ENCODE measurements around the gene IFI27L1. TPM values are rescaled to one million over a fixed set of nuclear protein-coding genes. Genes with fewer than 3 reads are reported as not detected.

Gene IFI27L1, protein sequence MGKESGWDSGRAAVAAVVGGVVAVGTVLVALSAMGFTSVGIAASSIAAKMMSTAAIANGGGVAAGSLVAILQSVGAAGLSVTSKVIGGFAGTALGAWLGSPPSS
- total RNA-seq (2022; extraction: Qiagen RNA extraction; ENCODE audit: low read depth) = 14.6 to 20.2 TPM (median 19.0 TPM) in 5 replicates

DNA sequence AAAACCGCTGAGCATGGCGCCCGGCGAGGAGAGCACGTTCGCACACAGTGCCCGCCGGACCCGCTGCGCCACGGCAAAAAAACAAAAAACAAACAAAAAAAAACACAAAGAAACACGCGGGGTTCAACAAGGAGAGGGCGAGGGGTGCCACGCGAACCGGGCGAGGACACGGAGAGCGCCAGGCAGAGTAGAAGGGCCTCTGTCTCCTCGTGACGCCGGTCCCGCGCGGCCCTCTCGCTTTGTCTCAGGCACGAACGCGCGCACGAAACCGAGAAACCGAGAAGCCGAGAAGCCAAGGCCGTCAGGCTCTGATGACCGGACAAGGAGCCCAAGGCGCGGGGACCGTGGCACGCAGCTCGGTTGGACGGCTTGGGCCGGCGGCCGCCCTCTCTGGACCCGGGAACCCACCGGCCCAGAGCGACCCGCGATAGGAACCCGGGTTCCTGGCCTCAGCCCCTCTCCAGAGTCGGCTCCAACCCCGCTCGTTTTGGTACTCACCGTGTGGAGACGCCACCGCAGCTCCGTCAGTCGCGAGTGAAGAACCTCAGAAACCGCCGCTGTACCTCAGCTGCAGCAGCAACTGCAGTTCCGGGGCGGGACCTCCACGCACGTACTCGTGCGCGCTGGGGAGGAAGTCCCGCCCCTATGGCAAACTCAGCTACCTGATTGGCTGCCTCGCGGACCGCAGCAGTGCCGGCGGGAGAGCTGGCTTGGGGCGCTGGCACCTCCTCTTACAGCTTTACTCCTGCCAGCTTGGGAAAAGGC is at the start of gene IFI27L1, which contains the start of gene DDX24:
Gene IFI27L1, plus strand, starts transcription at position 690 of the 765 bp plus-strand sequence. CDS start 15,628 bp downstream, outside the sequence.
Gene DDX24, minus strand, starts transcription at position 582 of the 765 bp plus-strand sequence. CDS start 1,460 bp downstream, outside the sequence.

DNA sequence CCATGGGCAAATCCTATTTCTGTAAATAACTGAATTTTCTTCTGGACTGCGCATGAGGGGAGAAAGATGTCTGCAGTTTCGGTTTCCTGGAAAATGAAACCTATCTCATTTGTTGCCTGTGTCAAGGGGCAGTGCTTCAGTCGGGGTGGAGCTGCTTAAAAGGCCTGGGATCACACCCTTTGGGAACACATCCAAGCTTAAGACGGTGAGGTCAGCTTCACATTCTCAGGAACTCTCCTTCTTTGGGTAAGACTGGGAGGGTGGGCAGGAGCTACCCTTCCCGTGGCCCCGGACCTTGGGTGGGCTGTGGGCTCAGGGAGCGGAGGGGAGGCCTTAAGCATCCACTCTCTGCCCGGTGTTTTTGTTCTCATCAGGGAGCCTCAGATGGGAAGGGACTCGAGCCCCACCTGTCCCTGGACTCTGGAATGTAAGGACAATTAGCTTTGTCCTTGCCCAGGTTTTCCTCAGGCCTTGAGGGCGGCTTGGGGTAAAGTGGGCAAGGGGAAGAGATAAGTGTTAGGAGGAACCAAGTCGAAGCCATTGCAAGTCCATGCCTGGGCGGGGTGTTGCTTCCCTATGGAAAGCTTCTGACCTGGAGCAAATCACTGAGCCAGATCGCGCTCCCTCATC is 29.6 kb downstream of the IFI27L1 start, which contains the start of gene IFI27:
Gene IFI27, plus strand, starts transcription at position 185 of the 630 bp plus-strand sequence.

DNA sequence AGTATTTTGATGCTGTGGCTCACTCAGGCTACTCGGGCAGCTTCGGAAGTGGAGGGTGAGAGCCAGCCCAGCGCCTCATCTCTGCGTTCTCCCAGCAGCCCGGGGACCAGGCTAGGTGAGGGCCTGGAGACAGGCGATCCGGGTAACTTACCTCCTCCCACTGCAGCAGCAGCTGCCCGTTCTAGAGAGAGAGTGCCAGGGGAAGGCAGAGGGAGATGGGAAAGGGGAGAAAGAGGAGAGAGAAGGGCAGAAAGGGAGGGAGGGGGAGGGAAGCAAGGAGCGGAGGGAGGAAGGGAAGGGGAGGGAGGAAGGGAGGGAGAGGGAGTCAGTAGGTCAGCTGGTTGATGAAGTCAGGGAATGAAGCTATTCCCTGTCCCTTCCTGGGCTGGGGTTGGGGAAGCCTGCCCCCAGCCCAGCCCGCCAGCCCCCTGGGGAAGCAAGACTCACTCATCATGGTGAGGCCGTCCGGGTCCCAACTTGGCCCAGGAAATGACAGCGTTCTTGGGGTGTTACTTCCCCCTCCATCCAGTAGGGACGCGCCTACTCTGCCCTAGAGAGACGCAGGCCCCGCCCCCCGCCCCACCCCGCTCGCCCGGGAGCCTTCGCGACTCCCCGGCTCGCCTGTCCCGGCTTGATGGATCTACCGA is 48.1 kb downstream of the IFI27L1 start, which contains the start of gene IFI27L2:
Gene IFI27L2, minus strand, starts transcription at position 494 of the 647 bp plus-strand sequence. Its CDS starts 40 bp downstream, at position 454.

Other genes starting within 250 kb of the IFI27L1 start
- not detected in 5 replicates for gene FAM181A, start 154.0 kb upstream of the IFI27L1 start, total RNA-seq (2022; extraction: Qiagen RNA extraction; ENCODE audit: low read depth)
- gene ASB2, start 104.7 kb upstream of the IFI27L1 start, total RNA-seq (2022; extraction: Qiagen RNA extraction; ENCODE audit: low read depth) = 1.5 to 3.5 TPM (median 1.9 TPM) in 5 replicates
- not detected in 5 replicates for gene CCDC197, start 84.0 kb upstream of the IFI27L1 start, total RNA-seq (2022; extraction: Qiagen RNA extraction; ENCODE audit: low read depth)
- 4.3 to 6.5 TPM (median 4.7 TPM) in 5 replicates for gene OTUB2, start 55.0 kb upstream of the IFI27L1 start, total RNA-seq (2022; extraction: Qiagen RNA extraction; ENCODE audit: low read depth)
- 175 to 191 TPM (median 183 TPM) in 5 replicates for gene DDX24, start 108 bp upstream of the IFI27L1 start, total RNA-seq (2022; extraction: Qiagen RNA extraction; ENCODE audit: low read depth)
- 0.62 to 2.3 TPM (median 0.95 TPM) in 5 replicates for gene IFI27, start 29.4 kb downstream of the IFI27L1 start, total RNA-seq (2022; extraction: Qiagen RNA extraction; ENCODE audit: low read depth)
- 51.3 to 66.7 TPM (median 55.5 TPM) in 5 replicates for gene IFI27L2, start 48.3 kb downstream of the IFI27L1 start, total RNA-seq (2022; extraction: Qiagen RNA extraction; ENCODE audit: low read depth)
- 0.22 to 0.59 TPM (median 0.24 TPM) in 5 replicates for gene PPP4R4, start 93.0 kb downstream of the IFI27L1 start, total RNA-seq (2022; extraction: Qiagen RNA extraction; ENCODE audit: low read depth)
- gene SERPINA10, start 212.0 kb downstream of the IFI27L1 start, total RNA-seq (2022; extraction: Qiagen RNA extraction; ENCODE audit: low read depth) = 0.08 TPM in 1 of 5 replicates, not detected in the others
- 0.59 to 1.1 TPM (median 0.94 TPM) in 5 replicates for gene SERPINA6, start 242.0 kb downstream of the IFI27L1 start, total RNA-seq (2022; extraction: Qiagen RNA extraction; ENCODE audit: low read depth)